ENCODE results near the gene ESYT3. TPM values are rescaled to one million over a fixed set of nuclear protein-coding genes. Genes with fewer than 3 reads are reported as not detected.
A peak's percentile ranks its signal among the peaks of the same experiment; 100 is the strongest.

The ESYT3 gene
- total and polyA plus RNA-seq, 12 donors, result 0.14 to 1.2 (median 0.21) TPM; not detected in 1

DNA sequence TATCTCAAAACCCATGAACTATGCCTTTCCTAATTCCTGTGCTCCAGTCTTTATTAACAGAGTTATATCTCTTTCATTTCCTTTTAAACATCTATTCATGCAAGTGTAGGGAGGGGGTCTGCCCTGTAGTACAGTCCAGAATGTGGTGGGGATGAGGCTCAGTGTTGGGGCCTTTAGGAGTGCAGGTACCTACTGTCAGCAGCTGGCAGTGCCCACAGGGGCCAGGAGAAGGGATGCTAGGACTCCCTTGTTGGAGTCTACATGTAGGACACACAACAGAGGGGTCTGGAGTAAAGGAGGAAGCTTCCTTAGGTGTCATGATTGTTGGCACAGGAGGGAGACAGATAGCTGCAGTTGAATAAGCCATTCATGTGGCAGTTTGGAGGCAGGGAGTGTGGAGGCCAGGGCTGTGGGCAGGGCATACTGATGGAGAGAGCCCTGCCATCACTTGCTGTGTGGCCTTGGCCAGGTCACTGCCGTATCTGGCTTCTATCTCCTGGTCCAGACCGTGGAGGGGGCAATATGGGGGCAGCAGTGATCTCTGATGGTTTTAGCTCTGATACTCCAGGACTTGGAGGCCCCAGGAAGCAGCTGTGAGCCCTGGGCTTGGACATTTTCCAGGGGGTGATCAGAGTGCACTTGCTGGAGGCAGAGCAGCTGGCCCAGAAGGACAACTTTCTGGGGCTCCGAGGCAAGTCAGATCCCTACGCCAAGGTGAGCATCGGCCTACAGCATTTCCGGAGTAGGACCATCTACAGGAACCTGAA is 29.5 kb downstream of the ESYT3 start:
- WGBS, 4 donors, result 59 to 74% (median 71%) methylated on average over 3 to 6 of the region's 6 CpGs
- Histone ChIP-seq H3K9me3 (replicated peaks in 1 of 3) (no peaks in the 10 kb centered on the region), H3K4me1 (replicated peaks in 1 of 2) (no peaks in the 10 kb centered on the region), H3K4me3 (no peak overlapping the region), H3K36me3 (replicated peaks in 1 of 2) (no peaks in the 10 kb centered on the region), H3K27ac (no peak overlapping the region), H3K27me3 (peaks cover 7% of the 10 kb centered on the region)
- intact Hi-C loops (cut with DNase I), result no loop called here
- peak in 1 of 7 donors; percentile 35 for DNase-seq
- TF ChIP-seq POLR2A (IDR thresholded peaks at IDR 0.05), result no peak
- TF ChIP-seq, protein P1, sequence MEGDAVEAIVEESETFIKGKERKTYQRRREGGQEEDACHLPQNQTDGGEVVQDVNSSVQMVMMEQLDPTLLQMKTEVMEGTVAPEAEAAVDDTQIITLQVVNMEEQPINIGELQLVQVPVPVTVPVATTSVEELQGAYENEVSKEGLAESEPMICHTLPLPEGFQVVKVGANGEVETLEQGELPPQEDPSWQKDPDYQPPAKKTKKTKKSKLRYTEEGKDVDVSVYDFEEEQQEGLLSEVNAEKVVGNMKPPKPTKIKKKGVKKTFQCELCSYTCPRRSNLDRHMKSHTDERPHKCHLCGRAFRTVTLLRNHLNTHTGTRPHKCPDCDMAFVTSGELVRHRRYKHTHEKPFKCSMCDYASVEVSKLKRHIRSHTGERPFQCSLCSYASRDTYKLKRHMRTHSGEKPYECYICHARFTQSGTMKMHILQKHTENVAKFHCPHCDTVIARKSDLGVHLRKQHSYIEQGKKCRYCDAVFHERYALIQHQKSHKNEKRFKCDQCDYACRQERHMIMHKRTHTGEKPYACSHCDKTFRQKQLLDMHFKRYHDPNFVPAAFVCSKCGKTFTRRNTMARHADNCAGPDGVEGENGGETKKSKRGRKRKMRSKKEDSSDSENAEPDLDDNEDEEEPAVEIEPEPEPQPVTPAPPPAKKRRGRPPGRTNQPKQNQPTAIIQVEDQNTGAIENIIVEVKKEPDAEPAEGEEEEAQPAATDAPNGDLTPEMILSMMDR (IDR thresholded peaks at IDR 0.05), result no peak

DNA sequence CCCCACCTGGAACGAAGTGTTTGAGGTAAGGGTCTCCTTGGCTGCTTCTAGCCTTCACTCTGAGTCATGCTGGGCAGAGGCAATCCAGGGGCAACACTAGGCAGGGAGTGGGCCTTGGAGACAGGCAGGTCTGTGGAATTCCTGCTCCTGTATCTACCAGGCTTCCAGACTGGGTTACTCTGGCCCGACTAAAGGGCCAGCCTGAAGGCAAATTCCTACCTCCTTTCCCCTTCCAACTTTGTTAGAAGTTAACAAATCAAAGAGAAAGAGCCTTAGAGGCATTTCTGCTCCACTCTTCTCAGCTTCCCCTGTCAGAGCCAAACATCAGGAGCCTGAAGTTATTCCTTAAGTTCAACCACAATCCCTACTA is 30.1 kb downstream of the ESYT3 start:
- DNase-seq, result no peak
- Histone ChIP-seq H3K27me3 (peaks cover 6% of the 10 kb centered on the region), H3K9me3 (replicated peaks in 1 of 3) (no peaks in the 10 kb centered on the region), H3K4me1 (replicated peaks in 1 of 2) (no peaks in the 10 kb centered on the region), H3K4me3 (no peak overlapping the region), H3K36me3 (replicated peaks in 1 of 2) (no peaks in the 10 kb centered on the region), H3K27ac (no peak overlapping the region)
- TF ChIP-seq, protein P1 (IDR thresholded peaks at IDR 0.05), result no peak
- TF ChIP-seq POLR2A (IDR thresholded peaks at IDR 0.05), result no peak
- 76 to 84% (median 83%) methylated on average over 2 of the region's 2 CpGs for WGBS, 4 donors
- intact Hi-C loops (cut with DNase I), result no loop called here

DNA sequence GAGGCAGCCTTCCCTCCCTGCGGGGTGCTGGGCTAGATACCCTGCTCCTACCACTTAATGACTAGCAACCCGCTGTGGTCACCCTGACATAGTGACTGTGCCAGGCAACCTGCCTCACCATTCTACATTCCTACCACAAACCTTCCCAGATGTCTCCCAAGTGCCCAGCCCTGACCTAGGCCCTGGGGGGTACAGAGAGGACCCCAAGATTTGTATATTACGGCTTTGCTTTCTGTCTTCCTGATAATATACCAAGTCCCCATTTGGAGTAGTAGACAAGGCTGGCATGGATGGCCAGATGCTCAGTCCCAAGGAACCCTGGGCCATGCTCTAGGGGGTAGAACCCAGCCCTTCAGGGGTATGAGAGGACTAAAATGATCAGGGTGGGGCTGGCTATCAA is 31.0 kb downstream of the ESYT3 start:
- no peak for DNase-seq
- 75 to 100% (median 94%) methylated on average over 1 to 3 of the region's 3 CpGs for WGBS, 4 donors
- H3K9me3 ChIP-seq (replicated peaks in 1 of 3), result no peaks in the 10 kb centered on the region
- intact Hi-C loops (cut with DNase I), result no loop called here
- H3K27ac ChIP-seq, result no peak overlapping the region
- TF ChIP-seq, protein P1 (IDR thresholded peaks at IDR 0.05), result no peak
- TF ChIP-seq POLR2A (IDR thresholded peaks at IDR 0.05), result no peak
- H3K4me1 ChIP-seq (replicated peaks in 1 of 2), result no peaks in the 10 kb centered on the region
- no peaks in the 10 kb centered on the region for H3K36me3 ChIP-seq (replicated peaks in 1 of 2)
- H3K4me3 ChIP-seq, result no peak overlapping the region
- H3K27me3 ChIP-seq, result no peaks in the 10 kb centered on the region

DNA sequence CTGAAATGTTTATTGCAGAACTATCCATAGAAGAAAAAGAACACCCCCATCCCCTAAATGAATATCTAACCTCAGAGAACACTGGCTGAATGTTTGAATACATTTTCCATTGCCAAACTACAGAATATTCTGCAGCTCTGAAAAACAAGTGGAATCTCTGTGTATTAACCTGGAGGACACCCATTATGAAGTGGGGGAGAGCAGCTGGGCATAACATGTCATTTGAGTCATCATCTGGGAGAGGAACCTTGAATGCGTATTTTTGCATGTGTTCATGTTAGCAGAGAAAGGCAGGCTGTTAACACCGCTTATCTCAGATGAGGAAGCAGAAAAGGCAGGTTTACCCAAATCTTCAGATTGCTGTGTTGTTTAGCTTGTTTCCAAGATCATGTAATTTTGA is 31.5 kb downstream of the ESYT3 start:
- TF ChIP-seq, protein P1 (IDR thresholded peaks at IDR 0.05), result no peak
- TF ChIP-seq POLR2A (IDR thresholded peaks at IDR 0.05), result no peak
- no peak overlapping the region for H3K27ac ChIP-seq
- no peaks in the 10 kb centered on the region for H3K36me3 ChIP-seq (replicated peaks in 1 of 2)
- H3K4me3 ChIP-seq, result no peak overlapping the region
- H3K9me3 ChIP-seq (replicated peaks in 1 of 3), result no peaks in the 10 kb centered on the region
- no peaks in the 10 kb centered on the region for H3K27me3 ChIP-seq
- no peaks in the 10 kb centered on the region for H3K4me1 ChIP-seq (replicated peaks in 1 of 2)
- intact Hi-C loops (cut with DNase I), result no loop called here
- WGBS, 4 donors, result 33 to 50% (median 40%) methylated on average over 2 of the region's 2 CpGs
- no peak for DNase-seq
